GM12892 (cell line): ENCODE measurements around the gene ZNF599.

Experiments
- POLR2A ChIP-seq: IDR thresholded peaks from 2 replicates; pipeline ENCODE4 v1.6.1; 2011; ENCODE audit warnings: low read depth, low read length, control low read depth
- POLR2AphosphoS5 ChIP-seq: IDR thresholded peaks from 2 replicates; pipeline ENCODE4 v1.6.1; 2011; ENCODE audit warnings: low read depth, low read length, control low read depth
- TAF1 ChIP-seq: IDR thresholded peaks from 2 replicates; pipeline ENCODE4 v1.6.1; 2011; ENCODE audit warnings: low read depth, mild to moderate bottlenecking, control low read depth, low read length, borderline replicate concordance

- TF ChIP-seq POLR2AphosphoS5 (no peak), POLR2A (no peak), TAF1 (no peak)
These were observed 13.6 kb downstream of the ZNF599 start for GRCh38 chr19:34759218-34759917.
